A673 (cell line): ENCODE results near the gene PIGO.

Source experiments
- CTCF ChIP-seq: fragments of 300-800, 200-600 bp; sonication (generic); conservative IDR thresholded peaks from 2 replicates; pipeline ENCODE4 v1.5.1; 2017; ENCODE audit warnings: low read depth, mild to moderate bottlenecking, antibody characterized with exemption, low read length, moderate library complexity, mixed read lengths
- EZH2 ChIP-seq: fragments of 200-600 bp; sonication (generic); IDR thresholded peaks from 2 replicates; pipeline ENCODE4 v1.6.1; 2017; ENCODE audit warnings: borderline replicate concordance, low read depth, mild to moderate bottlenecking, mixed read lengths, antibody characterized with exemption, low read length; ENCODE audit not compliant: poor library complexity, severe bottlenecking

GRCh38 chr9:35069020-35069419 lies 27.4 kb downstream of the PIGO start:
- no peak for TF ChIP-seq CTCF
- TF ChIP-seq EZH2 = no peak
